ENCODE measurements around the gene RSPH3.
"Not testable (repeated sequence)": the region's sequence is repeated elsewhere in the genome, so short reads cannot be mapped to it uniquely, and the experiment has no call there.

Gene RSPH3

GRCh38 chr6:159007510-159007909, 7.5 kb upstream of the RSPH3 start:
- TF ChIP-seq Cebpa-rat (IDR thresholded peaks at IDR 0.05) = no peak
- Histone ChIP-seq H3K4me2 (no peak overlapping the region), H3K27me3 (no peaks in the 10 kb centered on the region), H4K20me1 (no peaks in the 10 kb centered on the region), H3K9ac (0 out of 2 replicates have a peak overlapping the region, but pooled peaks have one; percentile 12), H3K27ac (no peak overlapping the region), H3K4me3 (no peak overlapping the region), H3K36me3 (no peaks in the 10 kb centered on the region), H3K4me1 (peaks cover 20% of the 10 kb centered on the region), H3K9me3 (no peaks in the 10 kb centered on the region)

GRCh38 chr6:159005436-159005835, 5.4 kb upstream of the RSPH3 start:
- Histone ChIP-seq H3K4me2 (no peak overlapping the region), H3K4me1 (peaks cover 28% of the 10 kb centered on the region), H4K20me1 (no peaks in the 10 kb centered on the region), H3K9ac (no peak overlapping the region), H3K36me3 (no peaks in the 10 kb centered on the region), H3K27ac (no peak overlapping the region), H3K4me3 (no peak overlapping the region), H3K9me3 (no peaks in the 10 kb centered on the region), H3K27me3 (no peaks in the 10 kb centered on the region)
- no peak for TF ChIP-seq Cebpa-rat (IDR thresholded peaks at IDR 0.05)

GRCh38 chr6:159004592-159004991, 4.6 kb upstream of the RSPH3 start:
- Histone ChIP-seq H3K4me1 (peaks cover 22% of the 10 kb centered on the region), H3K27ac (no peak overlapping the region), H3K36me3 (no peaks in the 10 kb centered on the region), H3K27me3 (no peaks in the 10 kb centered on the region), H3K4me3 (no peak overlapping the region), H3K9me3 (no peaks in the 10 kb centered on the region), H4K20me1 (no peaks in the 10 kb centered on the region), H3K4me2 (no peak overlapping the region), H3K9ac (no peak overlapping the region)
- no peak for TF ChIP-seq Cebpa-rat (IDR thresholded peaks at IDR 0.05)

GRCh38 chr6:159002432-159003155, 2.6 kb upstream of the RSPH3 start:
- Histone ChIP-seq H3K4me2 (no peak overlapping the region), H3K27me3 (no peaks in the 10 kb centered on the region), H3K9me3 (no peaks in the 10 kb centered on the region), H3K4me3 (no peak overlapping the region), H3K9ac (no peak overlapping the region), H3K36me3 (no peaks in the 10 kb centered on the region), H4K20me1 (no peaks in the 10 kb centered on the region), H3K4me1 (peaks cover 20% of the 10 kb centered on the region), H3K27ac (no peak overlapping the region)
- no peak for TF ChIP-seq Cebpa-rat (IDR thresholded peaks at IDR 0.05)

GRCh38 chr6:158999154-158999665, 792 bp downstream of the RSPH3 start:
- Histone ChIP-seq H3K27me3 (no peaks in the 10 kb centered on the region), H3K4me2 (peak overlapping the region; percentile 89), H3K9ac (peak overlapping the region; percentile 79), H3K36me3 (no peaks in the 10 kb centered on the region), H3K9me3 (no peaks in the 10 kb centered on the region), H3K27ac (peak overlapping the region; percentile 73), H3K4me1 (peaks cover 20% of the 10 kb centered on the region), H3K4me3 (peak overlapping the region; percentile 81), H4K20me1 (no peaks in the 10 kb centered on the region)
- TF ChIP-seq Cebpa-rat (IDR thresholded peaks at IDR 0.05) = no peak

- Histone ChIP-seq H3K36me3 (0 out of 2 replicates have a peak, but pooled peaks cover 3% of the 10 kb centered on the region), H4K20me1 (no peaks in the 10 kb centered on the region), H3K9me3 (no peaks in the 10 kb centered on the region), H3K9ac (no peak overlapping the region), H3K27ac (no peak overlapping the region), H3K4me3 (no peak overlapping the region), H3K4me2 (no peak overlapping the region), H3K4me1 (peaks cover 20% of the 10 kb centered on the region), H3K27me3 (no peaks in the 10 kb centered on the region)
- TF ChIP-seq Cebpa-rat (IDR thresholded peaks at IDR 0.05) = no peak
Observed at GRCh38 chr6:158996856-158997255, 3.1 kb downstream of the RSPH3 start.

DNA sequence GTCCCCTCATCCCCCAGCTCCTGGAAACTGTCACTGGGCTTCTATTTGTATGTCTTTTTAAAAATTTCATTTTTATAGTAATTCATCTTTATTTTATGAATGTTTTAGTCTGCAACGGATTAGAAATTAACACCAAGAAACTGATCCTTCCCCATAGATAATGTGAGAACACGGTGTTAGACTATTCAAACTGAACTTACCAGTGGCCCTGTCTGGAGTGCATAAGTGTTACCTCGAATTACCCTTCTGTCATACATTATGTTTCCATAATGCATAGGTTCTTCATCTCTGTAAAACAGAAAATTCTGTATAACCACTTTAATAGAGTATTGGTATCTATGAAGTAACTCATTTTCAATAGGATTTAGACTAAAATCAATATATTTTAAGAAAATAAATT, 6.4 kb downstream of the RSPH3 start:
- TF ChIP-seq Cebpa-rat (IDR thresholded peaks at IDR 0.05) = no peak
- peaks cover 16% of the 10 kb centered on the region for H3K9me3 ChIP-seq
- H3K9ac ChIP-seq = no peak overlapping the region
- H3K27me3 ChIP-seq = no peaks in the 10 kb centered on the region
- no peak overlapping the region for H3K4me2 ChIP-seq
- H4K20me1 ChIP-seq = no peaks in the 10 kb centered on the region
- peaks cover 2% of the 10 kb centered on the region; the same call in 1 of the 2 replicates for H3K4me1 ChIP-seq
- H3K27ac ChIP-seq = no peak overlapping the region
- H3K4me3 ChIP-seq = no peak overlapping the region
- H3K36me3 ChIP-seq = 0 out of 2 replicates have a peak, but pooled peaks cover 11% of the 10 kb centered on the region

DNA sequence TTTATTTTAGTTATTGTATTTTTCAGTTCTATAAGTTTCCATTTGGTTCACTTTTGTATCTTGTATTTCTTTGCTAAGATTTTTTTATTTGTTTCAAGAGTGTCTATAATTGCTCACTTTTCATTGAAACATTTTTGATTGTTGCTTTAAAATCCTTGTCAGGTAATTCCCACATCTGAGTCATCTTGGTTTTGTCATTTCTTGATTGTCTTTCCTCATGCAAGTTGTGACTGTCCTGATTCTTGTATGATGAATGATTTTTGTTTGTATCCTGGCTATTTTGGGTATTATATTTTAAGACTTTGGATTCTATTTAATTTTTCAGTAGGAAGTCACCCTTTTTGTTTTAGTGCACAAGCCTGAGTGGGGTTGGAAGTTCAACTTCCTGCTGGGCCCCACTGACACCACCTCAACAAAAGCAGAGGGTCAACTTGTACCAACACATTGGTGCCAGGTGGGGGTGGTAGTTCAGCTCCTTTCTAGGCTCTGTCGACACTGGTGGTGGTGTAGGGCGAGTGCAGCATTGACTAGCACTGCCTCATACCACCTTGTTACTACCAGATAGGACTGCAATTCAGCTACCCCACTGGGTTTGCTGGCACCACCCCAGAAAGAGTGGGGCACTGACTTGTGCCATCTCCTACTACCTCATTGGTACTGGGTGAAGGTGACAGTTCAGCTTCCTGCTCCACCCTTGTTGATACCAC, 8.8 kb downstream of the RSPH3 start:
- Histone ChIP-seq H3K27ac (no peak overlapping the region), H3K4me3 (no peak overlapping the region), H4K20me1 (no peaks in the 10 kb centered on the region), H3K9ac (no peak overlapping the region), H3K27me3 (no peaks in the 10 kb centered on the region), H3K36me3 (0 out of 2 replicates have a peak, but pooled peaks cover 11% of the 10 kb centered on the region), H3K4me1 (no peaks in the 10 kb centered on the region), H3K4me2 (no peak overlapping the region), H3K9me3 (peaks cover 23% of the 10 kb centered on the region)
- TF ChIP-seq Cebpa-rat (IDR thresholded peaks at IDR 0.05) = no peak

GRCh38 chr6:158989711-158990110, 10.3 kb downstream of the RSPH3 start:
- H3K9ac ChIP-seq, H3K27ac ChIP-seq, H3K4me1 ChIP-seq, H3K4me3 ChIP-seq, H3K27me3 ChIP-seq, H4K20me1 ChIP-seq, H3K4me2 ChIP-seq: not testable (repeated sequence)
- H3K9me3 ChIP-seq = peaks cover 23% of the 10 kb centered on the region
- H3K36me3 ChIP-seq = 0 out of 2 replicates have a peak, but pooled peaks cover 11% of the 10 kb centered on the region

GRCh38 chr6:158988477-158988876, 11.5 kb downstream of the RSPH3 start:
- Histone ChIP-seq H3K9ac (no peak overlapping the region), H4K20me1 (no peaks in the 10 kb centered on the region), H3K9me3 (peaks cover 23% of the 10 kb centered on the region), H3K27ac (no peak overlapping the region), H3K4me3 (no peak overlapping the region), H3K4me2 (no peak overlapping the region), H3K4me1 (no peaks in the 10 kb centered on the region), H3K27me3 (no peaks in the 10 kb centered on the region), H3K36me3 (0 out of 2 replicates have a peak, but pooled peaks cover 11% of the 10 kb centered on the region)
- TF ChIP-seq Cebpa-rat (IDR thresholded peaks at IDR 0.05) = no peak
